ENCODE data around the gene SRRD. TPM values are rescaled to one million over a fixed set of nuclear protein-coding genes. Genes with fewer than 3 reads are reported as not detected.
A peak's percentile ranks its signal among the peaks of the same experiment; 100 is the strongest.

Gene SRRD
- total and polyA plus RNA-seq, 10 donors, result 9.9 to 21.1 (median 17.9) TPM

DNA sequence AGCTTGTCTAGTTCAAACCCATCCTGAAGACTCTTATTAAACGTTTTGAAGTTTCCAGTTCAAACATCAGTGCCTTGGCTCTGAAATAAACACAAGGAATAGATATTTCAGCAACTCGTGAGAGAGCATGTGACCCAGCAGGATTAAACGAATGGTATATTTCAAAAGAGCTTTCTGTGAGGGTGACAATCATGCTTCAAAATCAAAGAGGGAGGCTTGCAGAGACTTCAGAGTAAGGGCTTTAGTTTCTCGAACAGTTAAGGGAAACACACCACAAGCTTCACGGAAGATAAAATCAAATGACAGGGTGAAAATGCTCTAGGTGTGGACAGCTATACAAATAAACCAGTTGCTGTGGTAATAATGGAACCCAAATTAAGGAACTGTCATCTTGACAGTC is 1.5 kb upstream of the SRRD start:
- DNase-seq, result no peak
- Histone ChIP-seq H3K9me3 (no peaks in the 10 kb centered on the region), H3K36me3 (peaks cover 0 to 41% (median 10%) of the 10 kb centered on the region in 6 donors), H3K4me3 (peak overlapping the region in 1 of 8 donors; percentile 93), H3K4me1 (peaks cover 55 to 91% (median 86%) of the 10 kb centered on the region in 6 donors), H3K27me3 (replicated peaks in 1 of 7) (no peaks in the 10 kb centered on the region), H3K27ac (peak overlapping the region in 3 of 8 donors; percentile 10 to 98 (median 93))
- TF ChIP-seq, protein P1, sequence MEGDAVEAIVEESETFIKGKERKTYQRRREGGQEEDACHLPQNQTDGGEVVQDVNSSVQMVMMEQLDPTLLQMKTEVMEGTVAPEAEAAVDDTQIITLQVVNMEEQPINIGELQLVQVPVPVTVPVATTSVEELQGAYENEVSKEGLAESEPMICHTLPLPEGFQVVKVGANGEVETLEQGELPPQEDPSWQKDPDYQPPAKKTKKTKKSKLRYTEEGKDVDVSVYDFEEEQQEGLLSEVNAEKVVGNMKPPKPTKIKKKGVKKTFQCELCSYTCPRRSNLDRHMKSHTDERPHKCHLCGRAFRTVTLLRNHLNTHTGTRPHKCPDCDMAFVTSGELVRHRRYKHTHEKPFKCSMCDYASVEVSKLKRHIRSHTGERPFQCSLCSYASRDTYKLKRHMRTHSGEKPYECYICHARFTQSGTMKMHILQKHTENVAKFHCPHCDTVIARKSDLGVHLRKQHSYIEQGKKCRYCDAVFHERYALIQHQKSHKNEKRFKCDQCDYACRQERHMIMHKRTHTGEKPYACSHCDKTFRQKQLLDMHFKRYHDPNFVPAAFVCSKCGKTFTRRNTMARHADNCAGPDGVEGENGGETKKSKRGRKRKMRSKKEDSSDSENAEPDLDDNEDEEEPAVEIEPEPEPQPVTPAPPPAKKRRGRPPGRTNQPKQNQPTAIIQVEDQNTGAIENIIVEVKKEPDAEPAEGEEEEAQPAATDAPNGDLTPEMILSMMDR (IDR thresholded peaks at IDR 0.05 in 8 of 11, conservative IDR thresholded peaks at IDR 0.05 in 3 of 11), result no peak
- intact Hi-C loops (cut with DNase I; ENCODE audit: low total_unique reads), result loop anchor here (10.0 kb wide), 1 partner anchor 183 kb away; no protein-coding TSS in a partner anchor
- WGBS, 5 donors, result 41 to 48% (median 43%) methylated on average over 5 of the region's 5 CpGs

DNA sequence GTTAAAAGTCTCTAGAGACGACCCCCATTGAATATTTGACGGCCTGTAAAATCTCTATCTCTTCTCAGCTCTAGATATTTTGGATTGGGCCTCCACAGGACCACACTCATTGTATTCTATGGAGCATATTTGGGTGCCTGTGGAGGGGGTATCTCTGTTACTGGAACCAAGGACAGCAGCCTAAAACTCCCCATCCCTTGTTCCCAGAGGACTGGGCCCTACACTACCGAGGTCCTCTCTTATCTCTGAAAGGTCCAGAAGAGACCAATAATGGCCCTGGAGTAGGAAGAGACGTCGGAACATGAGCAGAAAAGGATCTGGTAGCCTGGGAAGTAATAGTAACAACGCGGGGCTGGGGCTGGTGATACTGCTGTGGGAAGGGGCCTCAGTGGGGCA is 636 bp upstream of the SRRD start:
- peaks cover 55 to 82% (median 79%) of the 10 kb centered on the region in 6 donors for H3K4me1 ChIP-seq
- DNase-seq, result no peak
- H3K4me3 ChIP-seq, result peak overlapping the region; percentile 75 to 93 (median 83)
- WGBS, 5 donors, result 9 to 14% (median 10%) methylated on average over 7 of the region's 7 CpGs
- no peaks in the 10 kb centered on the region for H3K9me3 ChIP-seq
- intact Hi-C loops (cut with DNase I; ENCODE audit: low total_unique reads), result loop anchor here (10.0 kb wide), 1 partner anchor 182 kb away; no protein-coding TSS in a partner anchor
- H3K27ac ChIP-seq, result peak overlapping the region; percentile 93 to 98 (median 96)
- TF ChIP-seq POLR2A (IDR thresholded peaks at IDR 0.05), result no peak
- TF ChIP-seq, protein P1 (IDR thresholded peaks at IDR 0.05 in 8 of 11, conservative IDR thresholded peaks at IDR 0.05 in 3 of 11), result no peak
- no peak for TF ChIP-seq POLR2AphosphoS5 (IDR thresholded peaks at IDR 0.05)
- peaks cover 0 to 41% (median 15%) of the 10 kb centered on the region in 6 donors for H3K36me3 ChIP-seq
- H3K27me3 ChIP-seq (replicated peaks in 1 of 7), result no peaks in the 10 kb centered on the region

DNA sequence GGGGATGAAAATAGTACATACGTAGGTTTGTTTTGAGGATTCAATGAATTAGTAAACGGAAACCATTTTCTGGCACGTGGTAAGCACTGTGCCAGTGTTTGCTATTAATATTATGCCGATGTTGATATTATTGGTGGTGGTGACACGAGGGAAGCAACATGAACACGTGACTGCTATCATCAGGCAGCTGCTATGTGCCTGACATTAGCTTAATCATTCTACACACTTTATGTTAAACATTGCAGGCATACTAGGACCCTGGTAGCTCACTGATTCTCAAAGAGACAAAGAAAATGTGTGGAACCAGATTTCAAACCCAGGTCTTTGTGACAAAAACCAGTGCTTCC is 656 bp downstream of the SRRD start:
- H3K9me3 ChIP-seq, result no peaks in the 10 kb centered on the region
- peak overlapping the region; percentile 75 to 93 (median 83) for H3K4me3 ChIP-seq
- intact Hi-C loops (cut with DNase I; ENCODE audit: low total_unique reads), result loop anchor here (10.0 kb wide), 1 partner anchor 180 kb away; no protein-coding TSS in a partner anchor
- no peak for DNase-seq
- peaks cover 48 to 69% (median 66%) of the 10 kb centered on the region in 6 donors for H3K4me1 ChIP-seq
- TF ChIP-seq POLR2AphosphoS5 (IDR thresholded peaks at IDR 0.05), result no peak
- TF ChIP-seq POLR2A (IDR thresholded peaks at IDR 0.05), result no peak
- TF ChIP-seq, protein P1 (IDR thresholded peaks at IDR 0.05 in 8 of 11, conservative IDR thresholded peaks at IDR 0.05 in 3 of 11), result no peak
- H3K36me3 ChIP-seq, result peaks cover 0 to 44% (median 28%) of the 10 kb centered on the region in 6 donors
- H3K27ac ChIP-seq, result peak overlapping the region; percentile 93 to 98 (median 96)
- 5 to 17% (median 9%) methylated on average over 6 of the region's 6 CpGs for WGBS, 5 donors
- no peaks in the 10 kb centered on the region for H3K27me3 ChIP-seq (replicated peaks in 1 of 7)

DNA sequence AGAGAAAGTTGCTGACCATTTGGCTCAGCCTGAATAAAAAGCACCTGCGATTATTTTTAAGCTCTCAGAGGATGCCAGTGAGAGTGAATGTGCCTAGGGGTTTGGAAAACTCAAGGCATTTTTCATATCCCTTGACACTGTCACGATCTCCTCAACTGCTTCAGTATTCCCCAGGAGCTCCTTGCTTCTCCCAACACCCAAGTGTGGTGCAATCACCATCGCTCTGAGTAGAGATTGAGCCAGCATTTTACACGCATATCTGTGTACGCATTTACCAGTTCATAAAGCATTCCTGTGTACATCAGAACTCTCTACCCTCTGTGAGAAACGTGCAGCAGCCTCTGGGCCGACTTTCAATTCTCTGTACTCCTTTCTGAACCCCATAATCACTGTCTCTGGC is 1.3 kb downstream of the SRRD start:
- H3K9me3 ChIP-seq, result no peaks in the 10 kb centered on the region
- DNase-seq, result no peak
- peak overlapping the region in 2 of 8 donors; percentile 89 to 93 for H3K4me3 ChIP-seq
- intact Hi-C loops (cut with DNase I; ENCODE audit: low total_unique reads), result loop anchor here (10.0 kb wide), 1 partner anchor 180 kb away; no protein-coding TSS in a partner anchor
- 71 to 83% (median 73%) methylated on average over 7 of the region's 7 CpGs for WGBS, 5 donors
- peaks cover 0 to 51% (median 34%) of the 10 kb centered on the region in 6 donors for H3K36me3 ChIP-seq
- peak overlapping the region in 1 of 8 donors; percentile 93 for H3K27ac ChIP-seq
- H3K4me1 ChIP-seq, result peaks cover 41 to 63% (median 59%) of the 10 kb centered on the region in 6 donors
- H3K27me3 ChIP-seq (replicated peaks in 1 of 7), result no peaks in the 10 kb centered on the region
- TF ChIP-seq POLR2AphosphoS5 (IDR thresholded peaks at IDR 0.05) (no peak), POLR2A (IDR thresholded peaks at IDR 0.05) (no peak)
- TF ChIP-seq, protein P1 (IDR thresholded peaks at IDR 0.05 in 8 of 11, conservative IDR thresholded peaks at IDR 0.05 in 3 of 11), result no peak

All from spleen (tissue), 11 donors.